CD4-positive, alpha-beta T cell treated with Interleukin-10 for 1 hour (primary cell): ENCODE results near the gene OPTC.

Source experiments
- DNase-seq: peaks from one replicate; pipeline ENCODE4 v3.0.0-alpha.2; 2020

Gene OPTC

DNA sequence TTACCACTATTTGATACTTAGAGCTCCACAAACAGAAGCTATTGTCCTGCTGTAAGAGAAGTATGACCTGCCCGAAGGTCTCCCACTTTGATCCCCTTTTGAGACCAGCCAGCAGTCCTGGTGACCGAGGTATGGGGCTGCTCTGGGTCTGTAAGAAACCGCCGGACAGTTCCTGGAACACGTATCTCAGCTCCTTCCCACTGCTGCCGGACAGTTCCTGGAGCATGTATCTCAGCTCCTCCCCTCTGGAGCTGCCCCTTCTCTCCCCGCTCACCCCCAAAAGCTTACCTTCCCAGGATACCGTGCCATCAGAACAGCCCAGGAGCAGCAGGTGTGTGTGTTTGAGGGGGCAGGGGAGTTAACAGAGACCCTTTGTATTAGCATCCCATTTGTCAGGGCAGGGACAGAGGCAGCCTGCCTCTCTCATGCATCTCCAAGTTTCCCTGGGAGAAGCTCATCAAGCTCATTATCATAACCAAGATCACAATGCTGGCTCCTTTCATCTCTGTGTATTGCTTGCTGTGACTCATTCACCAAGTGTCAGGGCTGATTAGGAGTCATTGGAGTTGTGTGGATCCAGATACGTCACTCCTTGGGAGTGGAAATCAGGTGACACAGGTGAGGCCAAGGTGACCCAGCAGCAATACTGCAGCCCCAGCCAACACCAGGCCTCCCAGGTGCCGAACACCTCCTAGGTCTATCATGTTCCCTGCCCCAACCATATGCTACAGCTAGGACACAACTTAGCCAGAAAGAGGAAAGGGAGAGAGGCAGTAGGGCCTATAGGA is 25.3 kb downstream of the OPTC start:
- no peak for DNase-seq

DNA sequence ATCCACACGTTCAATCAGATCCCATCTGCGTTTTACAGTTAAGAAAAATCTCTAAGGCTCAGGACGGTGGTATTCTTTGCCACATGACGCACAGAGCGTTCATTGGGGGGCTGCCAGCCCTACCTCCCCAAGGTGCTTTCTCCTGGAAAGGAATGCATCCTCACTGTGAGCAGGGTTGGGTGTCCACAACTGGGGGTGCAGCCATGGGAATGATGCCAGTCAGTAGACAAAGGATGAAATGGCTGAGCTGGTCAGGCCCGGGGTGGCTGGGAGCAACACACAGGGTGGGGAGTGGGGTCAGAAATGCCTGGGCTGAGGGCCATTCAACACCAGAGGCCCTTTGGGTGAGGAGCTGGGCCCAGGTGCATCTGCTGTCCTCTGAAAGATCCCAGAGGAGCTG is 25.9 kb downstream of the OPTC start:
- DNase-seq = no peak

DNA sequence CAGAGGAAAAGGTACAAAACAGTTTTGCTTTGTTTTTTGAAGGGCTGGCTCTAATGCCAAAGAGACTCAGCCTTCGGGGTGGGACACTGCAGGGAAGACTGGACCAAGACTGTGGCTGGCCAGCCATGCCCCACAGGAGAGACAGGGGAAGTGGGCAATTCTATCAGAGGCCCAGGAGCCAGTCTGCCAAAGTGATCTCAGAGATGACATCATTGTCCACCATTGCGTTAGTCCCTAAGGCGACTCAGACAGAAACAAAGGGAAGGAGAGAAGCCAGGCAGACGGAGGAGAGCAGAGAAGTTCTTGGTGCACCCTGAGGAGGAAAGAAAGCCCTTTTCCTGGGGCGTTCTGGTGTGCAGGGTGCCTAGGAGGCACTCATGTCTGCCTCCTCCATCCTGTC is 26.4 kb downstream of the OPTC start:
- no peak for DNase-seq

DNA sequence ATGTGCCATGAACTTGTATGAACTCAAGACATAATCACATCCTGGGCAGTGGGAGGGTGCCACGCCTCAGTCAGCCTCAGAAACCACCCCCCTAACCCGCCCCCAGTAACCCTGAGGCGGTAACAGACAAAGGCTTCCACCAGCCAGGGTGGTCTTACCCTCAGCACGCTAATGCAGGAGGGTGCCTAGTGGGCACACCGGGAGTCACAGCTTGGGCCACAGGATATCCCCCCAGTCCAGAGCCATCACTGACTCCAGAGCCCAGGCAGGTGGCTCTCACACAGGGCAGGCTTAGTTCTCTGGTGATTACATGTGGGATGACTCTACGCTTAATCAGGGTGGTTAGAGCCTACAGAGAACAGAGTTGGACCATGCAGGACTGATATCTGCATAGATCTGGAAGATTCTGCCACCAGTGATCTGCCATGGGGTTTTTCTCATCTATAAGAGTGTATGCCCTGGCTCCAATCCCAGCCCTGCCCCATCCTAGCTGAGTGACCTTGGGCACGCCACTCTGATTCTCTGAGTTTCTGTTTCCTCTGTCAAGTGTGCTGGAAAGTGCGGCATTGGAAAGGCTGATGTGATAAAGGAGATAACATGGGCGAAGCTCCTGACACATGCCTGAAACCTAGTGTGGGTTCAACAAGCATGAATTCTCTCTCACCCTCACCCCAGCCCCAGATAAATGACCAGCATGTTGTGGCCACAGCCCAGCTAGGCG is 27.3 kb downstream of the OPTC start:
- DNase-seq = no peak

DNA sequence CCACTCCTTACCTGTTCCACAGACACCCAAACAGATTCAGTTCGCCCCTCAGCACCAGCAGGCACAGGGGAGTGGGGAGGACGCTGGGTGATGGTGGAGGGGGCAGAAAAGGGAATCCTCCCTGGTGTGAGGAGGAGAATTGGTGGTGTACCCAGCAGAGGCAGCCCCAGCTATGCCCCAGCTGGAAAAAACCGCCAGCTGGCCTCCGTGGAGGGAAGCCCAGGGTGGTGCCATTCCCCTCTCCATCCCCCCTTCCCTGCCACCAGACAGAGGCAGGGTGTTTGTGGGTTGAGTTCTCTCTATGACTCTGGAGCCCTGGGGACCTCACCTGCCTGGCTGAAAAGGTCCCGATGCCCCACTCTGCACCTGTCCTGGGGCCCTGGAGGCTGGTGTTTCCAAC is 27.9 kb downstream of the OPTC start:
- no peak for DNase-seq

DNA sequence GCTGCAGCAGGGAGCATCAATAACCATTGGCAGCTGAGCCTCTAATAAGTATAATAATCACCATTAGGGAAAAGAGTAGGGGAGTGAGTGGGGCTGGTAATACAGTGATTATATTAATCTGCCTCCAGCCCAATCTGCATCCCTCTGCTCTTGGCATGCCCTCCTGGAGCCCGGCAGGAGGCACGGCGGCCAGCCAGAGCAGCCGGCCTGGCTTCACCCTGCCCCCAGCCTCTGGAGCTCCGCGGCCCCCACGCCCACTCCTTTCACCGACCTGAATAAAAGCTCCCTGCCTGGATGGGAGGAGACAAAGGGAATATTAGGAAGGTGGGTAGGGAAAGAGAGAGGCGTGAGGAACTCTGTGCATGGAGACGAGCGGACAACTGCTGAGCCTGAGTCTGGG is 28.3 kb downstream of the OPTC start:
- DNase-seq = no peak

DNA sequence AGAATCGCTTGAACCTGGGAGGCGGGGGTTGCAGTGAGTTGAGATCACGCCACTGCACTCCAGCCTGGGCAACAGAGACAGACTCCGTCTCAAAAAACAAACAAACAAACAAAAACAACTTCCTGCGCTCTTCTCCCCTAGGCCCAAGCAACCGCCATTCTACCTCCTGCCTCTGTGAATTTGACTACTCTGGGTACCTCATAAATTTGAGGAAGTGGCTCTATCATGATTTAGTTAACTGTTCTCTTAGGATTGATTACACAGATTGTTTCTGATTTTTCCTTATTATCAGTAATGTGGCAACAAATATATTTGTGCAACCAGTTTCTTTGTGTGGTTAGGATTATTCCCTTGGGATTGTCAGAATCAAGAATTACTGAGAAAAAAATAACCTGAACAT is 29.7 kb downstream of the OPTC start:
- no peak for DNase-seq

DNA sequence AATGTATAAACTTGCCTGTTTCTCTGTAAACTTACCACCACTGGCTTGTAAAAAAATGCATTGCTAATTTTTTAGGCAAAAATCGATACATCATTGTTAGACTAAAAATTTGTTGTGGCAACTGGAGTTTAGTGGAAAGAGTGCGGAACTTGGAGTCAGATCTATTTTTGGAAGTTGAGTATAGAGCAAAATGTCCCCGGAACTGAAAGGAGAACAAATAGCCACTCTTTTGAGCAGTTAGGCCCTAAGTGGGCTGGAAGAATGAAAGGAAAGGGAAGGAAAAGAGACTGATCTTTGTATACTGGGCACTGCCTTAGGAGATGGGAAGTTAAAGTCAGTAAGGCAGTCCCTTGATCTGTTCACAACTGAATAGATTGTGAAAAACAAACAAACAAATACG is 30.2 kb downstream of the OPTC start:
- DNase-seq = no peak

DNA sequence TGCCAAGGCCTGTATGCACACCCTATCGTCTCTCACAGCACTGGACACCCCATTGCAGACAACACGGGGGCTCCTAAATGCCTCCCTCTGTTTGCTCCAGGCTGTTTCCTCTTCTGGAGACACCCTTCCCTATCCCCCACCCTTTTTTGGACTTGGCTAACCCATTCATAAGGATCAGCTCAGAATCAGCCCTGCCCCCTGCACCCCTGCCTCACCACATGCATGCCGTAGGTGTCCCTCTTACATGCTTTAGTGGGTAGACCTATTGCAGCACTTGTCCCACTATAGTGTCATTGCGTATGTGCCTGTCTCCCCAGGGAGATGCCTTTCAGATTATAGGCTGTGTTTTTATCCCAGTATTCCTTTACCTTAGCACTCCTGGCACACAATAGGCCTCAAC is 30.9 kb downstream of the OPTC start:
- no peak for DNase-seq

DNA sequence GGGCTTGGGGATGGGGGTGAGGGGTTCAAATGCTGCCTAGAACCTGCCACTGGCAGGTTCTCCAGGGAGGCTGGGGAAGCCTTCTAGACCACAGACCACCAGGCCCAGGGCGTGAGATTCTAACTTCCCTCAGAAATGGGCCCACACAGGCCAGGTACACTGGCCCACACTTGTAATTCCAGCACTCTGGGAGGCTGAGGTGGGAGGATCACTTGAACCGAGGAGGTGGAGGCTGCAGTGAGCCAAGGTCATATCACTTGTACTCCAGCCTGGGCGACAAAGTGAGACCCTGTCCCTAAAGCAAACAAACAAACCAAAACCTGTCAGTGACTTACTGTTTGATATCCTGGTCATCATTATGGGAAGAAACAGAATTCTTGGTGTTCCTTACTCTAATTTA is 31.7 kb downstream of the OPTC start:
- DNase-seq = no peak

DNA sequence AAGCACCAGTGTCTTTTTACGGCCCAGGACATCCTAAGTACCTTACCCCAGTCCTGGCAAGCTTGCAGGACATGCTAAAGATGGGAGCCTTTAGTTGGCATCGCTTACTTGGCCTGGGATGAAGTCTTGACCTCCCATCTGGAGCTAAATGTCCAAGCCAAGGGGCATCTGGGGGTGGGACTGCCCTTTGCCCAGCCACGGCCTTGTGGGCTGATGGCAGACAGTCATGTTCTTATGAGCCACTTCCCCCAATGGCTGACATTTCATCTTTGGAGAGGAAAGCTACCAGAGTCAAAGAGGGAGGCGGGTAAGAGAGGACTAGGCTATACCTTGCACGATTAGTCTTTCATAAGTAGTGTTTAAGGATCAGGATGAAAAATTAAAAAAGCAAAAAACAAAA is 32.2 kb downstream of the OPTC start:
- DNase-seq = no peak

DNA sequence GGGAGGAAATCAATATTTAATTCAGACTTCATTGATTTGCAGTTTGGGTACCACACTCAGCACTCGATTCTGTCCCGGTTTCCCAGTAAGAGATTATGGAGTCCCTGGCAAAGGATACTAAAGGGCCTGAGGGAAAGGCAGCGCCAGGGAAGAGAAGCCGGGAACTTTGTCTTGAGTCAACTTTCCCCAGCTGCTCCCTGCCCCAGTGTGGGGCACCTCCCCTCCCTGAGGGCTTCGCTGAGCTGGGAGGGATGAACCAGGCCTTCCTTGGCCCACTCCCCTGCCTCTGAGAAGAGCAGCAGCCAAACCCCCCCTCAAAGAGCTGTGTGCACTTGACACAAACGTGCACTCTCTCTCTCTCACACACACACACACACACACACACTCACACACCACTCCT is 32.6 kb downstream of the OPTC start:
- no peak for DNase-seq

DNA sequence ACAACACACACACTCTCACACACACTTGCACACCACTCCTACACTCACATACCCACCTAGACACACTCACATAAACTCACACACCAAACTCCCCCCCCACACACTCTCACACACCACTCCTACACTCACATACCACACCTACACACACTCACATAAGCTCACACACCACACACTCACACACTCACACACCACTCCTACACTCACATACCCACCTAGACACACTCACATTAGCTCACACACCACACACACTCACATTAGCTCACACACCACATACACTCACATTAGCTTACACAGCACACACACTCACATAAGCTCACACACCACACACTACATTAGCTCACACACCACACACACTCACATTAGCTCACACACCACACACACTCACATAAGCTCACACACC is 33.1 kb downstream of the OPTC start:
- DNase-seq = no peak

DNA sequence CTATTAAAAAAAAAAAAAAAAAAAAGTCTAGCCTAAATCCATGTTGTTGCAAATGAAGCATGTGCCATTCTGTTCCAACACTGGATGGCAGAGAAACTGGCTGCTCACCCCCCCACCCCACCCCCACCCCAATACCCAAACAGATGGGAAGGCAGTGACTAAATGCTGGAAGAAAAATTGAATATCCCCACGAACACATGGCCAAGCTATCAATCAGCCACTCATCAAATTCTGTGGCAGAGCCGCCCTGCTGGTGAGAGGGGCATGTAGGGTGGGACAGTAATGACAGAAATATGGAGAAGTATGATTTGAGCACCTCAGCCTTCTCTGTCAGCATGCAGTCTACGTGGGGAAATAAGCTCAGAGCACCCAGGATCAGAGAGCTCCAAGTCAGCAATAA is 34.1 kb downstream of the OPTC start:
- DNase-seq = no peak

DNA sequence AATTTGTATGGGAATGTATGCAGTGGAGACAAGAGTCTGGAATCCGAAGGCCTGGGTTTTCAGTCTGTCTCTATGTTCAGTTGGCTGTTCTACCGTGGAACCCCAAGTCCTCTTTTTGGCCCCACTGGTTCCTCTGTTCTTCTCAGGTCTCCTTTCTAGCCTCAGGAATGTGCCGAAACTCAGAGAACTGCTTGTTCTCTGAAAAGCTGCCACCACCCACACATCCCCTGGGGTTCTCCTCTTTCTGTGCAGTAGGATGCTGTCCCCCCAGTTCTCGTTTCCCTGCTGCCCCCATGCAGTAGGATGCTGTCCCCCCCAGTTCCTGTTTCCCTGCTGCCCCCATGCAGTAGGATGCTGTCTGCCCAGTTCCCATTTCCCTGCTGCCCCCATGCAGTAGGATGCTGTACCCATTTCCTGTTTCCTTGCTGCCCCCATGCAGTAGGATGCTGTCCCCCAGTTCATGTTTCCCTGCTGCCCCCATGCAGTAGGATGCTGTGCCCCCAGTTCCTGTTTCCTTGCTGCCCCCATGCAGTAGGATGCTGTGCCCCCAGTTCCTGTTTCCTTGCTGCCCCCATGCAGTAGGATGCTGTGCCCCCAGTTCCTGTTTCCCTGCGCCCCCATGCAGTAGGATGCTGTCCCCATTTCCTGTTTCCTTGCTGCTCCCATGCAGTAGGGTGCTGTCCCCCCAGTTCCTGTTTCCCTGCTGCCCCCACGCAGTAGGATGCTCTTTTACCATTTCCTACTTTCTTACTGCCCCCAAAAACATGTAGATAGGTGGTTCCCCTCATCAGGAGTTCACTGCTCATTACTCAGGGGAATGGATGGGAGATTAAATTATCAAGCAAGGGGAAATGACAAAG is 35.3 kb downstream of the OPTC start:
- no peak for DNase-seq

DNA sequence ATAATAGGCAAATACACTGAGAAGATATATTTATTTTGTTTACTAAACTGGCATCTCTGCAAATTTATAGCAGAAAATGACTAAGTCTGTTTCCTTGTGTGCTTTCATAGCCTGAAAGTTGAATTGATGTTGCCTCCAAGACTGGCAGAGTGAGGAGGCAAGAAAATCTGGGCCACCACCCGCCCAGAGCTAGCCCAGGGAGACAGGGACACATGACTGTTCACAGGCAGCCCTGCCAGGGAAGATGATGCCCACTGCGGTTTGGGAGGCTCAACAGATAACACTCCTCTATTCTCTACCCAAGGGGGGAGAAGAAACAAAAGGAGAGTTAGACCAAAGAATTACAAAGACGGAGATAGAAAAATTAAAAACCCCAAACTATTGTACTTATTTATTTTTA is 37.1 kb downstream of the OPTC start:
- no peak for DNase-seq

DNA sequence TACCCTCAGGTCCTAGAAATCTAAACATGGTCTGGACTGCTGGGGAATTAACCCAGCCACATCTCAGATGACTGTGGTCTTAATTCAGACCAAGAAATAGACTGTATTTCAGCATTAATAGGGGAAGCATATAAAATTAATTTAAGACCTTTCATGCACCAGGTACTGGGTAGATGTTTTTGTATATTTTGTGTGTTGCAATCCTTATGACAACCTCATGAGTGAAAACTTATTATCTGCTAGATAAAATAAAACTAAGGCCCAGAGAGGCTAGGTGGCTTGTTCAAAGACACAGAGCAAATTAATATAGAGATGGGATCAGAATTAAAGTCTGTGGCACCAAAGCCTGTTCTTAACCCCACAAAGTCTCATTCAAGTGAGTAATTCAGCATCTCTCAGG is 40.1 kb downstream of the OPTC start:
- DNase-seq = no peak

DNA sequence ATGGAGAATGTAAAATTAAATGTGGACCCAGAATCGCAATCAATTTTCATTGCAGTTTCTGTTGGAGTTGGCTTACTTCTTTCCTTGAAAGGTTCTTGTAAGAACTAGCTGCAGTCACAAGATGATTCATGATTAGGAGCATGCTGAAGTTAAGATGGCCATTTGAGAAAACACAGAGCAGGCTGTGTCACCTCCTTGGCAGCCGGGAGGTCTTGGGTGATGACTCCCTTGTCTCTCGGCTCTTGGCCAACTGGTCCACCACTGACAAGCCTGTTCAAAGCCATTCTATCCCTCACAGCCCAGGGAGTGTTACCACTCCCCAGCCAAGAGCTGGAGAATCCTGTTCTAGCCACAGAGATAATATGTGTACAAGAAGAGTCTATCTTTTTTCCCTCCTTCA is 40.6 kb downstream of the OPTC start:
- no peak for DNase-seq

DNA sequence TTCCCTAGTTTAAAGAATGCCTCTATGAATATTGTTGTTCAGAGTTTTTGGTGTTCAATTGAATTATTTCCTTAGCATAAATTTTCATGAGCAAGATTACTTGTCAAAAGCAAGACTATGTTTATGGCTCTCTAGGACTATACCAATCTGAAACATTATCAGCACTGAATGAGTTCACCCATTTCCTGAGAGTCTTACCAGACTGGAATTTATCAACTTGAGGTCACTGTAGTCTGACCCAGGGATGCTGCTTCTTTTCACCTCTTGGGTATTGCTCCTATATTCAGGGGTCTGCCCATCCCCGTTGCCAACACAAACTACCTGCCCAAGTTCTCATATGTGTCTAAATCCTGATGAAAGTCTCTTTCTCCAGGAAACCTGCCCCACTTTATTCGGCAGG is 42.6 kb downstream of the OPTC start:
- DNase-seq = no peak

DNA sequence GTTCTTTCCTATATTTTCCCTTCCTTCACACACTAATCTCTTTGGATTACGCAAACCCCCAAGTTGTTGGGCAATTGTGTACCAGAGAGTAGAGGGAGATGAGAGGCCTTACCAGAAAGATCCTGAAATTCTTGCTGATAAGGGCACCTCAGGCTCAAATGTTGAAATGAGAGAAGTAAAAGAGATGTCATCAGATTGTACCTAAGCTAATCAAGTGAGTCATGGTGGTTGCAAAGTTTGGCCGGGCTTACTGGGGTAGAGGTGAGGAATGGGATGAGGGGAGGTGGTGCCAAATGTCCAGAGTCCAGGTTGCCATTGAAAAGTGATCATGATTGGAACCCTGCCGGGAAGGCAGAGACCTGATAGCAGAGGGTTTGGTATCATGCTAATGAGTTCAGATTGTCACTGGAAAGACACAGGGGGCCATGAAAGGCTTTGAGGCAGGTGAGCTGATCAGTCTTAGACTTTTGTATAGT is 43.1 kb downstream of the OPTC start:
- DNase-seq = no peak

DNA sequence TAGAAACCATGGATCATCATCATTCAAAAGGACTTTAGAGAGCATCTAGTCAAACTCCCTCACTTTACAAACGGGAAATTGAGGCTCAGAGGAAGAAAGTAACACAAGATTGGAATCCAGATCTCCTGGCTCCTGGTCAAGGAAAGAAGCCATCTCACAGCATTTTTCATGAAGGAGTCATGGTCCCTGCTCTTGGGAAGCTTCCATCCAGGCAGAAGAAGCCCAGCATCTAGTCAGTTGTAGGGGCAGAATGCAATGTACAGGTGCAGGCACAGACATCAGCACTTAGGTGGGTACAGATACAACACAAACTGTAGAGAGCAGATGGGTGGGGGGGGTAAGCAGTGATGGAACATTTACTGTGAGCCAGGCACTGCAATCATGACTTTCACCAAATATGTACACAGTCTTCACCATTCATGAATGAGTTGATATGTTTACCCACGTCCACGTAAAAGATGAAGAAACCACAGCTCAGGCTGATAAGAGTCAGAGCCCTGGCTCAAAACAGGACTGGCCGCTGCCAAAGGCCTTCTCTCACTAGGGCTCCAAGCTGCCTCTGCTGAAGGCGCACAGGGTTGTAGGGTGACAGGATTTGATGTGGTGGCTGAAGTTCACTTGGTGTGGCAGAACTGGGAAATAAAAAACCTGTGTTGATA is 44.0 kb downstream of the OPTC start:
- DNase-seq = peak; percentile 2

DNA sequence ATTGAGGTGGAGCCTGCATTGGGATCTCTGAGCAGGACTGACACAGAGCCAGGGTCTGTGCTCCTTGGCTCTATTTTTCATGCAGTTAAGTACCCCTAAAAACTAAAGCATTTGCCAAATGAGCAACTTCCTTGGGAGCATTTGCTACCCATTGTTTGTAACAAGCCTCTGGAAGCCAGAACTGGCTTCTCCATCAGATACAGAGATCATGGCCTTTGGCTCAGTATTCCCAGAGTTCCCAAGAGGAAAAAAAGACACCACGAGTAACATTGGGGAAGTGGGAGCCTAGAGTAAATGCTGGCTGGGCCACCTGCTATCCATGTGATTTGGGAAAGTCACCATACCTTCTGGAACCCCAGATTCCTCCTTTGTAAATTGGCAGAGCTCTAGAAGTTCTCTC is 44.8 kb downstream of the OPTC start:
- no peak for DNase-seq
